HG02588 (cell line): ENCODE results near the gene PDE9A.

ENCODE experiments used
- ATAC-seq: cut with Tn5 transposase; IDR thresholded peaks from one replicate; pipeline ENCODE4 v1.9.1; 2021; ENCODE audit warnings: mild to moderate bottlenecking, moderate library complexity; ENCODE audit not compliant: unreplicated experiment

PDE9A gene

DNA sequence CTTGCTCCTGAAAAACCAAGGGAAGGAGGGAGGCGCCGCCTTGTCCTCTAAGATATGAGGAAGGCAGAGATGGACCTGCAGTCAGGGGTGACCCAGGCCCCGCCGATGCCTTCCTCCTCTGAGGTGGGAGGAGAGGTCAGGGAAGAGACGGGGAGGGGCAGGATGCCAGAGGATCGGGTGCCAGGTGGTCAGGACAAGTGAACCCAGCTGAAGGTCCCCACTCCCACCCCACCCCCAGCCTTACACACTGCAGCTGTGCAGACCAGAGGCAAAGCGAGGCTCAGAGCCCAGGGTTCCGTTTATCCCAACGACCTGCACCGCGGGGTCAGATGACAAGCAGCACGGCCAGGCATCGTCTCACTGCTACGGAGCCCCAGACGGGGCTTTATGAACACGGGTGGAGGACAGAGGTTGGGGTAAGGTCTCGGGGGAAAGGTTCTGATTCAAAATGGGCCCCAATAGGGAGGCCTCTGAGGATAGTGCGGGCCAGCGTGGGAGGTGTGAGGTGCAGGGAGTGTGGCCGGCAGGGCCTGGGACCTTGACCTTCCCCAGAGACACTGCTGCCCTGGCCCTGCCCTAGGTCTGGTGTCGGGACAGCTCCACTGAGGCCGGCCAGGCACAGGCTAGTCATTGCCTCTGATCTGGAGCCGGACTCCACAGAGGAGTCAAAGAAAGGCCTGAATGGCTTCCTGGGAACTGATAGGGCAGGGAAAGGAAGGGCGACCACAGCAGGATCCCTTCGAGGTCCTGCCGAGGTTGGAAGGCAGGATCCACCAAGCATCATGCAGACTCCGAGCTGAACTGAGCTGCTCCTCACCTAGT, 113.5 kb downstream of the PDE9A start:
- no peak for ATAC-seq

DNA sequence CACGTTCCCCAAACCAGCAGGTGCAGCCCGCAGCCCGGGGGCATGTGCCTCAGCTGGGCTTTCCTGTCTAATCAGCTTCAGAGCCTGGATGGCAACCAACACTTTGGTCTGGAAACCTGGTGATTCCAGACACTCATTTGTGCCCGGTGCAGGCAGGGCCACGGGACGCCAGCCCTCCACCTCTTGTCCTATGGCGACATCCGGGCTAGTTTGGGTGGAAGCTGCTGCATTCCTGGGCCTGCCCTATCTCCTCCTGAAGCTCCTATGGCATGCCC, 114.1 kb downstream of the PDE9A start:
- no peak for ATAC-seq

DNA sequence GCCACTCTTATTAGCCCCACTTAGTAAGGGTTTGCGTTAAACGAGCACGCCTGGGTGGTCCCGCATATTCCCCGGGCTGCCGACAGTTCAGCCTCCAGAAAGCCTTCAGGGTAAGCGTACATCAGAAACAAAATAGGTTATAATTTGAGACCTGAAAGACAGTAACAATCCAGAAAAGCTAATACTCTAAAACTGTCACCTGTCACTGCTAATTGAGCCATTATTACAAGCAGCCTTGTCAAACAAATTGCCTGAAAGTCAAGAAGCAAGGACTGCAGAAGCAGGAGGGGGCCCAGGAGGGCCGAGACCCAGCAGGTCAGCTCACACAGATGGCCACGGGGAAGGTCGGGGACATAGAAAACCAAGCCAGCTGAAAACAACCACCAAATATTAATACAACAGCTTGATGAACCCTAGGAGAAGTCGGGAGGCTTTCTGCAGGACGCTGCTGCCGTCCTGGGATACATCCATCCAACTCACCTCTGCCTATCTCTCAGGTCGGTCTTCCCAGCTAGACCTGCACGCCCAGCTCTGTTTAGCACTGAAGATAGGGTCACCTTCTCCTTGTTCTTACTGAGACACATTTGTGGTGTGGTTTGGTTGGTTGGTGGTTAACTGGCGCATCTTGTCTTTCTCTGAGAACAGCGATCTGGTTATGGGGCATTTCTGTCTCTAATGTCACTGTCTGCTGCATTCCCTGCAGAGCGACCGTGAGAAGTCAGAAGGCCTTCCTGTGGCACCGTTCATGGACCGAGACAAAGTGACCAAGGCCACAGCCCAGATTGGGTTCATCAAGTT, 115.1 kb downstream of the PDE9A start:
- no peak for ATAC-seq

DNA sequence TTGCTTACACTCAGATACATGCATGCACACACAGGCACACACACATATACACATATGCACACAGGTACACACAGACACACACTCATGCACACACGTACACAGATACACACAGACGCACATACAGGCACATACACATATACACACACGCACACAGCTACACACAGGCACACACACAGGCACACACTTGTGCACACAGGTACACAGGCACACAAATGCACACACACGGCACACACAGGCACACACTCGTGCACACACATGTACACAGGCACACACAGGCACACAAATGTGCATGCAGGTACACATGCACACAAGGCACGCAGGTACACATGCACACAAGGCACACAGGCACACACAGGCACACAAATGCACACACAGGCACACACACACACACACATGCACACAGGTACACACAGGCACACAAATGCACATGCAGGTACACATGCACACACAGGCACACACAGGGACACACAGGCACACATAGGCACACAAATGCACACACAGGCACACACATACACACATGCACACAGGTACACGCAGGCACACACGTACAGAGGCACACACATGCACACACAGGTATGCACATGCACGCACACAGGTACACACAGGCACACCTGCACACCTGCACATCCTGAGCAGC, 115.9 kb downstream of the PDE9A start:
- ATAC-seq: no peak

DNA sequence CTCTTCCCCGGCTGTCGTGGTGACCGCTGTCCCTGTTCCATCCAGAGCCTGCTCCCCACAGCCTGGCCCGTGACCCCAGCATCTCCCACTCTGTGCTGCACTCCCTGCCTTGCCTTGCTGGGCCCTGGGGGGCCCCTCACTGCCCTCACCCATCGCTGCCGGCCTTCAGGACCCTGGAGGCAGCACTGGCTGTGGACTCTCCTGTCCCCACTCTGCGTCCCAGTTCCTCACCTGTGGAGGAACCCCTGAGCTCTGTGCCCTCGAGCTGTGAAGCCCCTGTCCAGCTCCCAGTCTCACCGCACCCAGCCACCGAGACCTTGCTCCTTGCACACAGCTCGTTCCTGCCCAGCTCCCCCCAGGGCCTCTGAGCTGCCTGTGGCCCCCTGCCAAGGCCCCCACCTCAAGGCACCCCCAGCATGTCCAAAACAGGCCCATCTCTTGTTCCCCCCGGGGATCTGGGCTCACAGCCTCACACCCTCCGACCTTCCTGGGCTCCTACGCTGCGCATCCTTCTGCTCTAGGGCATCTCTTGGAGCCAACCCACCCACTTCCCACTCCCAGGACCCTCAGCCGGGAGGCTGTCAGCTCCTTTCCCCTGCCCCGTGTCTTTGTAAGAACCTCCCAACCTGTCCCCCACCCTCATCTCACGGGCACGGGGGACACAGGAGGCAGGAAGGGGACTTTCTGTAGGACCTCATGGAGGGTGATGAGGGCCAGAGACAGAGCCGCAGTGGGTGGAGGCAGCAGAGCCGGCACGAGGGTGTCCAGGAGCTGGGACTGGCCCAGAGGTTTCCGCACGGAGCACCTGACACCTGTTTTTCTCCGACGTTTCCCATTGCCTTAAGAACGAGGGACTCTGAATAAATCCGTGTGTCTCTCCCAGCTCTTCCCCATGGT, 116.6 kb downstream of the PDE9A start:
- no peak for ATAC-seq

GRCh38 chr21:42770717-42771502, 117.5 kb downstream of the PDE9A start:
- no peak for ATAC-seq

GRCh38 chr21:42771503-42771805, 118.0 kb downstream of the PDE9A start:
- ATAC-seq: no peak

DNA sequence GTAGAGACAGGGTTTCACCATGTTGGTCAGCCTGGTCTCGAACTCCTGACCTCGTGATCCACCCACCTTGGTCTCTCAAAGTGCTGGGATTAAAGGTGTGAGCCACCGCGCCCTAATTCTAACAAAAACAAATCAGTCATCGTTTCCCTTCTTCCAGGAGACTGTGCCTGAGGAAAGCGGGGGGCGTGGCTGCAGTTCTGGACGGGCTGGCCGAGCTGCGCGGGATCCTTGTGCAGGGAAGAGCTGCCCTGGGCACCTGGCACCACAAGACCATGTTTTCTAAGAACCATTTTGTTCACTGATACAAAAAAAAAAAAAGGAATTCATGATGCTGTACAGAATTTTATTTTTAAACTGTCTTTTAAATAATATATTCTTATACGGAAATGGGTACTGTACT, 121.7 kb downstream of the PDE9A start:
- no peak for ATAC-seq

- no peak for ATAC-seq
Observed at GRCh38 chr21:42775891-42776290, 122.5 kb downstream of the PDE9A start.

DNA sequence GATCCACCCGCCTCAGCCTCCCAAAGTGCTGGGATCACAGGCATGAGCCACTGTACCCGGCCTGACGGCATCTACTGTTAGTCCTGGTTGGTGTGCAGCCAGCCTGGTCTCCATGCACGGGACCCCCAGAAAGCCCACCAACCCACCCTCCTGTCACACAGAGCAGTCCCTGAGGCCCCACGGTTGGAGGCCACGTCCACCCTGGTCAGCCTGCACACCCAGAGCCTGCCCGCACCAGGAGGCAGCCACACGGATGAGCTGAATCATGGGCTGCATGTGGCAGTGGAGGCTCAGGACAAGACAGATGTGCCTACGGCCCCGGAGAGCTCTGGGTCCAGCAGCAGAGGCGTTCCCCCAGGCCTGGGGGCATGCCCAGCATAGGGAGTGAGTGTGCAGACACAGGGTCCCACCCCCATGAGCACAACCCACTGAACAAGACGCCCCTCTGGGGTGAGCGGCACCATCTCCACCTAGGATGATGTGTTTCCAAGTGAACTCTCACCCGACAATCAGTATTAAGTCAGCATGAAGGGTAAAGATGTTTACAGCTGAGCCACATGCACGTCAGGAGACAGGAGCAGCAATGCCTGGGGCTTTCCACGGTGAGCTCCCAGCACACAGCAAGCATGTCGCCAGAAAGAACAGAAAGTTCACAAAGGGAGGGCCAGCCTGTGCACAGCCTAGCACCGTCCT, 123.8 kb downstream of the PDE9A start:
- ATAC-seq: no peak

- no peak for ATAC-seq
Observed at GRCh38 chr21:42777757-42778344, 124.4 kb downstream of the PDE9A start.

DNA sequence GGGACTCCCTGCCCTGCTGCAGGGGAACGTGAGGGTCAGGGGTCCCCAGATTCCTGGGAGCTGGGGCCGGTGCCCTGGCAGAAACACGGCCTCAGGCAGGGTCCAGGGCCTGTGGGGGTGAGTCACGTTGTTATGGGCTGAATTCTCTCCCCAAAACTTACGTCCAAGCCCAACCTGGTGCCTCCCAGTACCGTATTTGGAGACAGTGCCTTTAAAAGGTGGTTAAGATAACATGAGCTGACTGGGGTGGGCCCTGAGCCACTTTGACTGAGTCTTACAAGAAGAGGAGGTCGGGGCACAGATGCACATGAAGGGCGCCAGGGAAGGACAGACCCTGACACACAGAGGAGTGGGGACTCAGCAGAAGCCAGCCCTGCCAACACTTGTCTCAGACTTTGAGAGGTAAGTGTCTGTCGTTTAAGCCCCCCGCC, 126.0 kb downstream of the PDE9A start:
- ATAC-seq: no peak

GRCh38 chr21:42780617-42781016, 127.2 kb downstream of the PDE9A start:
- ATAC-seq: no peak

GRCh38 chr21:42781150-42781970, 127.9 kb downstream of the PDE9A start:
- ATAC-seq: no peak

DNA sequence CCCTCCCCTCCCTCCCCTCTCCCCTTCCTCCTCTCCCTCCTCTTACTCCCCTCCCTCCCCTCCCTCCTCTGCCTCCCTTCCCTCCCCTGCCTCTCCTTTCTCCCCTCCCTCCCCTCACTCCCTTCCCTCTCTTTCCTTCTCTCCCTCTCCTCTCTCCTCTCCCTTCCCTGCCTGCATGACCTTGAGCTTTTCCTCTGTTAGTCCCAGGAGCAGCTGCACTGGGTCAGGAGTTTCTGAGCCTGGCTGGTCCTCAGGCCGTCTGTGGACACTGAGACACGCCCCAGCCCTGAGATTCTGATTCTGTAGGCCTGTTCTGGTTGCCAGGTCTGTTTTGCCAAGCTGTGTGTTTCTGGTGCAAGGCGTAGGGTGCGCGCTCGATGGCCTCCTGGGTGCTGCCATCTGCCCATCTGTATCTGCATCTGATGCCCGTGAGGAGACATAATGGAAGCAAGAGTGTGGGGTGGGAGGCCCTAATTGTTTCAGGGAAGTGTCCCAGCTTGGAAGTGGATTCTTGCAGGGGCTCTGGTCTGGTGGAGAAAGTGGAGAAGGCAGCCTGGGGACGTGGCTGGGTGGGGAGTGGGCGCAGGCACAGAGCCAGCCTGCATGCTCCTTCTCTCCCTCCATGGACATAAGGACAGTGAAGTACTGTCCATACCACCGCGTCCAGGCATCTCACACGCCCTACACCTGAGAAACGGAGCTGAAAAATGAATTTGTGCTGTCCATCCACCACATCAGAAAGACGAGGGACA, 128.7 kb downstream of the PDE9A start:
- ATAC-seq: no peak

DNA sequence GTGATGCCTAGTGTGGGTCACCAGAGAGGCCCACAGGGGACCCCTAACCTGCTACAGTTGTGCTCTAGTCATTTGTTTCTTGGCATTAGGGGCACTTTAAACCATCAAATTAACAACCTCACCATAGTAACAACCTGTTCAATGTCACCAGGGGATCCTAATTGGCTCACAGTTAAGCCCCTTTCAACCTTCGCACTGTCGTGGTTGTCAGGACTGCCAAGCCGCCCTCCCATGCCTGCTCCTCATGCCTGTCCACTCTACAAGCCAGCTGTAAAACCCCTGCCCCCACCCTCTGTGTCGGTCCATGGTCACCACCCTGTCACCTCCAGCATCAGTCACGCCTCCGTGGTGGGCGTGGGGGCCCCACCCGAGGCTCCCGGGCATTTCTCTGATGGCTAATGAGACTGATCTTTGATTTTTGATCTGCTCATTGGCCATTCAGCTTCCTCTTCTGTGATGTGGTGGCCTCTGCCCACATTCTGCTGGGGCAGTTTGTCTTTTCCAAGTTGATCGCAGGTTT, 129.4 kb downstream of the PDE9A start:
- ATAC-seq: no peak

GRCh38 chr21:42784276-42784675, 130.9 kb downstream of the PDE9A start:
- ATAC-seq: no peak
